Endodermal cell (in vitro differentiated cells): ENCODE data around the gene KDELR3. TPM values are rescaled to one million over a fixed set of nuclear protein-coding genes. Genes with fewer than 3 reads are reported as not detected.

Source experiments
- DNase-seq: peaks from one replicate; pipeline ENCODE4 v3.0.0-alpha.2; 2017
- H3K27ac ChIP-seq: 2 replicates; pipeline ENCODE4 v1.5.1; 2013; ENCODE audit warnings: mild to moderate bottlenecking, low read depth, low read length, moderate library complexity
- H3K27me3 ChIP-seq: 2 replicates; pipeline ENCODE4 v1.6.1; 2013; ENCODE audit warnings: mild to moderate bottlenecking, low read length, moderate library complexity; ENCODE audit not compliant: insufficient read depth, control insufficient read depth, poor library complexity, severe bottlenecking
- H3K36me3 ChIP-seq: 2 replicates; pipeline ENCODE4 v1.7.0; 2013; ENCODE audit warnings: mild to moderate bottlenecking, low read length, moderate library complexity; ENCODE audit not compliant: control insufficient read depth, insufficient read depth
- H3K4me1 ChIP-seq: one replicate; pipeline ENCODE4 v1.7.0; 2013; ENCODE audit warnings: low read length; ENCODE audit not compliant: control insufficient read depth, insufficient read depth
- H3K4me3 ChIP-seq: 2 replicates; pipeline ENCODE4 v1.5.1; 2013; ENCODE audit warnings: mild to moderate bottlenecking, low read length, moderate library complexity
- H3K9ac ChIP-seq: 2 replicates; pipeline ENCODE4 v1.6.1; 2013; ENCODE audit warnings: mild to moderate bottlenecking, low read length, moderate library complexity; ENCODE audit not compliant: poor library complexity, severe bottlenecking; ENCODE audit errors: extremely low read depth
- H3K9me3 ChIP-seq: 2 replicates; pipeline ENCODE4 v1.6.1; 2013; ENCODE audit warnings: mild to moderate bottlenecking, low read length, moderate library complexity; ENCODE audit not compliant: control insufficient read depth
- H3K27ac Mint-ChIP-seq: 2 replicates; pipeline ENCODE4 v1.8.0; 2020; ENCODE audit warnings: mixed read lengths
- H3K27me3 Mint-ChIP-seq: 2 replicates; pipeline ENCODE4 v1.8.0; 2021; ENCODE audit warnings: mild to moderate bottlenecking, mixed read lengths; ENCODE audit not compliant: insufficient read depth
- H3K36me3 Mint-ChIP-seq: 2 replicates; pipeline ENCODE4 v1.8.0; 2020; ENCODE audit warnings: low read depth, mixed read lengths
- H3K4me1 Mint-ChIP-seq: 2 replicates; pipeline ENCODE4 v1.8.0; 2020; ENCODE audit warnings: mixed read lengths
- H3K4me3 Mint-ChIP-seq: 2 replicates; pipeline ENCODE4 v1.8.0; 2020; ENCODE audit warnings: mild to moderate bottlenecking, moderate library complexity, mixed read lengths
- H3K9me3 Mint-ChIP-seq: 2 replicates; pipeline ENCODE4 v1.8.0; 2020; ENCODE audit warnings: mild to moderate bottlenecking, mixed read lengths
- CTCF ChIP-seq: fragments of 200-600 bp; sonication (generic); conservative IDR thresholded peaks from 2 replicates; pipeline ENCODE4 v1.5.0; 2021; ENCODE audit warnings: antibody characterized with exemption, mild to moderate bottlenecking
- WGBS, 2 experiments: methylation state at CpG; one replicate each; pipeline versions ENCODE4 v1.1.5 to v1.1.7; 2013; ENCODE audit warnings: missing lambda C conversion rate in 2 of 2, mixed read lengths in 1 of 2; ENCODE audit not compliant: insufficient coverage in 1 of 2, insufficient read length in 1 of 2; 5-methylcytosine and 5-hydroxymethylcytosine counted together
- total RNA-seq, 2 donors: library from RNA; stranded (reverse); fragmentation: NEBNext Ultra II Directional in 1 of 2; extraction: Animal tissue kit (Norgen Biotek cat#: 25700) in 1 of 2; gene quantifications; 2 replicates in 1 of 2; 3 replicates in 1 of 2; pipeline ENCODE4 v1.2.1, GENCODE V29; 2021

Gene KDELR3
- total RNA-seq, 2 donors from 2014 or later, result 11.4 to 14.9 TPM

GRCh38 chr22:38455530-38456271 lies 12.2 kb upstream of the KDELR3 start:
- peaks cover 5% of the 10 kb centered on the region for H3K4me1 Mint-ChIP-seq
- H3K4me3 Mint-ChIP-seq, result peak overlapping the region; percentile 48
- no peak overlapping the region for H3K27ac Mint-ChIP-seq
- no peaks in the 10 kb centered on the region for H3K9me3 ChIP-seq
- no peak for TF ChIP-seq CTCF
- no peaks in the 10 kb centered on the region for H3K36me3 ChIP-seq
- H3K4me3 ChIP-seq, result peak overlapping the region; percentile 45
- H3K9ac ChIP-seq, result no peak overlapping the region
- peaks cover 68% of the 10 kb centered on the region for H3K27me3 ChIP-seq
- no peak overlapping the region for H3K27ac ChIP-seq
- H3K4me1 ChIP-seq, result no peaks in the 10 kb centered on the region
- no peaks in the 10 kb centered on the region for H3K36me3 Mint-ChIP-seq
- H3K9me3 Mint-ChIP-seq, result no peaks in the 10 kb centered on the region
- peaks cover 91% of the 10 kb centered on the region for H3K27me3 Mint-ChIP-seq
- 0% methylated on average over 7 to 88 of the region's 90 CpGs for WGBS, 2 experiments
- peak; percentile 86 for DNase-seq

- WGBS, 2 experiments, result 50 to 51% methylated on average over 11 to 17 of the region's 17 CpGs
- no peak for DNase-seq
- Histone ChIP-seq H3K9me3 (no peaks in the 10 kb centered on the region), H3K27me3 (peaks cover 62% of the 10 kb centered on the region), H3K36me3 (no peaks in the 10 kb centered on the region), H3K9ac (no peak overlapping the region), H3K27ac (no peak overlapping the region), H3K4me1 (no peaks in the 10 kb centered on the region), H3K4me3 (no peak overlapping the region)
- H3K27me3 Mint-ChIP-seq, result peaks cover 91% of the 10 kb centered on the region
- TF ChIP-seq CTCF, result no peak
- H3K9me3 Mint-ChIP-seq, result no peaks in the 10 kb centered on the region
- peaks cover 5% of the 10 kb centered on the region for H3K4me1 Mint-ChIP-seq
- no peak overlapping the region for H3K27ac Mint-ChIP-seq
- H3K4me3 Mint-ChIP-seq, result peak overlapping the region; percentile 48
- no peaks in the 10 kb centered on the region for H3K36me3 Mint-ChIP-seq
Observed at GRCh38 chr22:38456272-38456835, 11.5 kb upstream of the KDELR3 start.

- Histone ChIP-seq H3K4me3 (no peak overlapping the region), H3K36me3 (no peaks in the 10 kb centered on the region), H3K9ac (no peak overlapping the region), H3K9me3 (no peaks in the 10 kb centered on the region), H3K4me1 (no peaks in the 10 kb centered on the region), H3K27ac (no peak overlapping the region), H3K27me3 (peaks cover 57% of the 10 kb centered on the region)
- no peaks in the 10 kb centered on the region for H3K9me3 Mint-ChIP-seq
- no peak for DNase-seq
- 83 to 89% methylated on average over 10 to 14 of the region's 14 CpGs for WGBS, 2 experiments
- H3K27ac Mint-ChIP-seq, result no peak overlapping the region
- H3K36me3 Mint-ChIP-seq, result no peaks in the 10 kb centered on the region
- peaks cover 91% of the 10 kb centered on the region for H3K27me3 Mint-ChIP-seq
- peaks cover 5% of the 10 kb centered on the region for H3K4me1 Mint-ChIP-seq
- no peak for TF ChIP-seq CTCF
- peak overlapping the region; percentile 48 for H3K4me3 Mint-ChIP-seq
Observed at GRCh38 chr22:38456841-38457699, 10.8 kb upstream of the KDELR3 start.
